Epithelial cell of proximal tubule (primary cell): ENCODE data around the gene AAK1. TPM values are rescaled to one million over a fixed set of nuclear protein-coding genes. Genes with fewer than 3 reads are reported as not detected.

ENCODE experiments used
- DNase-seq: peaks from one replicate; pipeline ENCODE4 v3.0.0-alpha.2; 2011; ENCODE audit warnings: low read depth
- H3K4me3 ChIP-seq: 2 replicates; pipeline ENCODE4 v1.5.1; 2011; ENCODE audit warnings: low read depth, mild to moderate bottlenecking, low read length
- total RNA-seq: library from RNA; depleted of rRNA; stranded (reverse); fragments of >200 nt; gene quantifications from 2 replicates; pipeline ENCODE4 v1.2.3, GENCODE V29; 2015
- TF ChIP-seq, protein P1 (sequence below): conservative IDR thresholded peaks from 2 replicates; pipeline ENCODE4 v1.5.1; 2012; ENCODE audit warnings: low read depth, mild to moderate bottlenecking, low read length

The AAK1 gene
- total RNA-seq, 1 donor from 2014 or later: 32.2 TPM

DNA sequence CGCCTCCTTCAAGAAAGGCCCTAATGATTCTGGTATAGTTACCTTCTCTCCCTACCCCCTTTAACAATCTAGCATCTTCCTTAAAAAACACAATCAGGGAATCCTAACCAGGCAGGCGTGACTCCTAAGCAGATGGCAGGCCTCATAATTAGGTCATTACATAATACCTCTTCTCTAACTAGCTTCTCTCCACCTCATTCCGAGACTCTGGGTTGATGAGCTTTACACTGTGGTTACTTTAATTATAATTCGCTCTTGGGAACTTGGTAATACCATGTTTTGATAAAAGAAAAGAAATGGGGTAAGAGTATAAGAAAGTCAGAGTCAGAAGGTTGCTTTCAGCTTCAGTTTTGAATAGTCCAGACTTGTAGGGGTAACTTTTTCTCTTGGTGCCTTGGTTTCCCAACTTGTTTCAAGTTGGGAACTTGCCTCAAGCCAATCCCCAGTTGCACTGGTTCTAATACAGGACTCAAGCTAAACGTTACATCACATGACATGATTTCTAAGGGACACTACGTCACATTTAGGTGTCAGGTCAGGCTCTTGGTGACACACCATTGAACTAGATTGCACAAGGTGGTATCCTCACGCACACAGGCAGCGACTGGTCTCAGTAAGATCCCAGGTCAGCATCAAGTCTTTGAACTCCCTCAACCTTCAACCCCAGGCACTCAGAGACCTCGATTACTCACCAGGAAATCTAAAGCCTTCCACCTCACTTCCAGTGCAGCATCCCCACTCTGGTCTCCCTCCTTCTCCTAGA lies 59.2 kb downstream of the AAK1 start:
- TF ChIP-seq, protein P1, sequence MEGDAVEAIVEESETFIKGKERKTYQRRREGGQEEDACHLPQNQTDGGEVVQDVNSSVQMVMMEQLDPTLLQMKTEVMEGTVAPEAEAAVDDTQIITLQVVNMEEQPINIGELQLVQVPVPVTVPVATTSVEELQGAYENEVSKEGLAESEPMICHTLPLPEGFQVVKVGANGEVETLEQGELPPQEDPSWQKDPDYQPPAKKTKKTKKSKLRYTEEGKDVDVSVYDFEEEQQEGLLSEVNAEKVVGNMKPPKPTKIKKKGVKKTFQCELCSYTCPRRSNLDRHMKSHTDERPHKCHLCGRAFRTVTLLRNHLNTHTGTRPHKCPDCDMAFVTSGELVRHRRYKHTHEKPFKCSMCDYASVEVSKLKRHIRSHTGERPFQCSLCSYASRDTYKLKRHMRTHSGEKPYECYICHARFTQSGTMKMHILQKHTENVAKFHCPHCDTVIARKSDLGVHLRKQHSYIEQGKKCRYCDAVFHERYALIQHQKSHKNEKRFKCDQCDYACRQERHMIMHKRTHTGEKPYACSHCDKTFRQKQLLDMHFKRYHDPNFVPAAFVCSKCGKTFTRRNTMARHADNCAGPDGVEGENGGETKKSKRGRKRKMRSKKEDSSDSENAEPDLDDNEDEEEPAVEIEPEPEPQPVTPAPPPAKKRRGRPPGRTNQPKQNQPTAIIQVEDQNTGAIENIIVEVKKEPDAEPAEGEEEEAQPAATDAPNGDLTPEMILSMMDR: no peak
- no peak overlapping the region for H3K4me3 ChIP-seq
- DNase-seq: no peak

DNA sequence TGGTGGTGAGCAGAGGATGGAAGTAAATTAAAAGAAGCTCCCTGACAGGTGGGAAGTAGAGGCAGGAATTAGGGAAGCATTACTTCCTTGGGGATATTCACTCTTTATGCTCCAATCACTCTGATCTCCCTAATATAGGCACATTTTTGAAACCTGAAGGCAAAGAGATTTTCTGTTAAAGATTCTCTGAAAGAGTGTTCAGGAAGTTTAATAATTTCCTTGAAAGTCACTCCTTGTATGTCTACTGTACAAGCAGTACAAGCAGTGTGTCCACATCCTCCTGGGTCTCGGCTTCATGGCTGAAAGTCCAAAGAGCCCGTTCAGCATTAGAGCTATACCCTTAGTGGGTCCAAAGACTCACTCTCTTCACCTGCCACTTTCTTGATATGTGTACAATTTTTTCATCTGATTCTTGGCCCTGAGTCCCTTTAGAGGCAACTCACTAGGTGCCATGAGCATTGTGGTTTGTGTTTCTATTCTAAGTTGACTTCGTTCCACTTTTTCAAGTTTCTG lies 60.2 kb downstream of the AAK1 start:
- TF ChIP-seq, protein P1: no peak
- H3K4me3 ChIP-seq: no peak overlapping the region
- no peak for DNase-seq

DNA sequence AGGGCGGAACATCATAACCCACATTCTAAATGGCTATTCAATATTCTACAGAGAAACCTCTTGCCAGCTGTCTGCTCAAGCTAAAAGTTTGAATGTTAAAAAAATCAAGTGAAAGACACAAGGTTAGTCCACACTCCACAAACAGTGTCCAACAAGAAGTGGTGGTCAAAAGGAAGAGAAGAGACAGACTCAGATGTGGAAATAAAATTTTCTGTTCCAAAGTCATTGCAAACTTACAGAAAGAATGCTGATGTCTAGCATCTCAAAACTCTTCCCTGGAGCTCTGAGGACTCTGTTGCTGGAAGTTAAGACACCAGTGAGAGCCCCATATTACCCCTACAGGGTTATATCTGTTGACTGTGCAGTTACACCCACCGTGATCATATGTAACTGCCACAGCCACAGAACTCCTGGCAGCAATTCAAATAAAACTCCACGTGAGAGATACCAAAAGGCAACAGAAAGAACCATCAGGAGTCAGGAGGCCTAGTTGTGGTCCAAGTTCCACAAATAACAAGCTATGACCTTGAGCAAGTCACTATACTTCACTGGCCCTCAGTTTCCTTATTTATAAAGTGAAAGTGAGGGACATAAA lies 60.9 kb downstream of the AAK1 start:
- TF ChIP-seq, protein P1: no peak
- no peak overlapping the region for H3K4me3 ChIP-seq
- DNase-seq: no peak

DNA sequence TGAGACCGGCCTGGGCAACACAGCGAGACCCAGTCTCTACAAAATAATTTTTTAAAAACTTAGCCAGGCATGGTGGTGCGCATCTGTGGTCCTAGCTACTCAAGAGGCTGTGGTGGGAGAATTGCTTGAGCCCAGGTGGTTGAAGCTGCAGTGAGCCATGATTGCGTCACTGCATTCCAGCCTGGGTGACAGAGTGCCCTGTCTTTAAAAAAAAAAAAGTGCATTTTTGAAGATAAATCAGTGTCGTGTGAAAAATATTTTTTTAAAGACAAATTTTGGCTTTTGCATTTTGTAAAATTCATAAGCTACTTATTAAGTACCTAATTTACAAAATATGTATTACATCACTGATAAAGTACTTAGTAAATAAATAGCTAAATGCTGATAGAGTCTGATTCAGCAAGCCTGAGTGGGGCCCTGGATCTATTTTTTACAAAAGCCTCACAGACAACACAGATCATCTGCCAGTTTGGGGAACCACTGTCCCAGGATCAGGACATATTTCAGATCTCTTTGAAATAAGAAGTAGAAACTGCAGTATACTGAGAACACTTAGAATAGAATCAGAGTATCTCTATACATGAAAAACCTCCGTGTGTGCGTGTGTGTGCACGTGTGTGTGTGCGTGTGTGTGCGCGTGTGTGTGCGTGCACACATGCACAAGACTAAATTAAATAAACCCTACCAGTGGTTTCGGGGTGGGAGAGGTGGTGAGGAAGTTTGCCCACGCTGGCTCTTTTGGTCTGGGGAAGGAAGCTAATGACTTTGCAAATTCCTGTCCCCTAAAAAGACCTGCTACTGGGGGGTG lies 61.6 kb downstream of the AAK1 start:
- TF ChIP-seq, protein P1: no peak
- no peak for DNase-seq

DNA sequence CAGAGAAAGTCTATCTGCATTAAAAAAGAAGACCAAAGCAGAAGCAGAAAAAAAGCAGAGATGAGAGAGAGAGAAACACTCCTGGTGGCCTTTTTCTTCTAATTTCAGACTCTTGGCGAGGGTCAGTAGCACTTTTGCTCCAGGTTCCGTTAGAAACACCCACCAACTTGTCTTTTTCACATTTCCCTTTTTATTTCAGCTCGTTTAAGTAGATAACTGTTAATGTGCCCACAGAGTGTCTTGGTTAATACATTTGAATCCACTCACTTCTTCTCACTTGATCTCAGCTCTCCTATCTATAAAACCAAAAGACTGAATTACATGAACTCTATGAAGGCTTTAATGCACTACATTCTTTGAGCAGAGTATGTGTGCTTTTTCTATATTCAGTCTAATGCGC lies 63.1 kb downstream of the AAK1 start:
- no peak for DNase-seq
- no peak overlapping the region for H3K4me3 ChIP-seq
- TF ChIP-seq, protein P1: no peak

More for the DNA sequence above, 61.6 kb downstream of the AAK1 start:
- H3K4me3 ChIP-seq: no peak overlapping the region

DNA sequence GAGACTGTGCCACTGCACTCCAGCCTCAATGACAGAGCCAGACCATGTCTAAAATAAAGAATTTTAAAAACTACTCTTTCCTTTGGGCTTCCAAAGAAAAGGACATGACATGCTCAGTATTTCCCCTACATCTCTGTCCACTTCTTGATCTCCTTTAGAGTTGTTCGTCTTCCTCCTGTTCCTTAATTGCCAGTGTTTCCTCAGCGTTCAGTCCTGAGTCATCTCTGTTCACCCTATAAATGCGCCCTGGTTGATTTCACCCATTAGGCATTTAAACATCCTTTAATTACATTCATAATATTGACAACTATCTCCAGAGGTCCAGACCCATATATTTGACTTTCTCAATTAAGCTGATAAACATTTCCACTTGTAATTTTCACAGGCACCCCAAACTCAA lies 64.0 kb downstream of the AAK1 start:
- H3K4me3 ChIP-seq: no peak overlapping the region
- TF ChIP-seq, protein P1: no peak
- DNase-seq: no peak
